GM21360 (cell line): Measurements from ENCODE around the gene SCAANT1.

Source experiments
- ATAC-seq: cut with Tn5 transposase; IDR thresholded peaks from one replicate; pipeline ENCODE4 v1.9.1; 2021; ENCODE audit warnings: mild to moderate bottlenecking, moderate library complexity; ENCODE audit not compliant: unreplicated experiment

SCAANT1 gene

DNA sequence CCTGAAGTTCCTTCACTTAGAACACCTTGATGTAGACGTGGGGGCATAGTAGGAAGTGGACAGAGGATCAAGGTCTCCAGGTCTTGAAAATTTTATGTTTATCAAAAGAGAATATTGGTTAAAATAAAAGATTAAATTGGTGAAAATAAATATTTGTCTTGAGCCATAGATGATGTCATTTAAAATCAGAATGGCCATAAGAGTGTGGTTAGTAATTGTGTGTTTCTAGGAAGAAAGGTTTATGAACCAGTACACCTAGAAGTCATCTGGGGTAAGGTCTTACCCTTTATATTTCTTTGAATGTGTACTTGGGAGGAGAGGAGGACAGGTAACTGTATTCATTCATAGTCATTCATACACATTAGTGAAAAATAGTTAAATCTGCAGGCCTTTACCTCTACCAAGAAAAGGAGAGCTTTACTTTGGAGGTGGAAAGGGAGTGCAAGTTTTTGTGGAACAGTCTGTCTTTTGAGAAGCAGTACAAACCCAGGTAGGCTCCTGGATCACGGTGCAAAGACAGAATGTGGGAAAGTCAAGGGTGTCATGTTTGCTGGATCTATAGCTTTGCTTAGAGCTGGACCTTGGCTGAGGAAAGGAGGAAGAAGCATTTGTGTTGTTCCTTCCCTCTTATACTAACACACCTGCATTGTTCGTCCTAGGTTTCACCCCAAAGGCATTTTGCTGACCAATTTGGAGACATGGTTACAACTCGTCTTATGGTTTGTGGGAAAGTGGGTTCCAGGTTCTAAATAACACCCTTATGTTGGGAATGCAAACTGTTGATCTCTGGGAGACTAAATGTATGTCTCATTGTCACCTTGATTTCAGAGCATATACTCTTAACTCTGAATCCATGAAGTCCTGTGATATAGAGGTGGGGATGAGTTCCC, 6.2 kb downstream of the SCAANT1 start:
- ATAC-seq: no peak

DNA sequence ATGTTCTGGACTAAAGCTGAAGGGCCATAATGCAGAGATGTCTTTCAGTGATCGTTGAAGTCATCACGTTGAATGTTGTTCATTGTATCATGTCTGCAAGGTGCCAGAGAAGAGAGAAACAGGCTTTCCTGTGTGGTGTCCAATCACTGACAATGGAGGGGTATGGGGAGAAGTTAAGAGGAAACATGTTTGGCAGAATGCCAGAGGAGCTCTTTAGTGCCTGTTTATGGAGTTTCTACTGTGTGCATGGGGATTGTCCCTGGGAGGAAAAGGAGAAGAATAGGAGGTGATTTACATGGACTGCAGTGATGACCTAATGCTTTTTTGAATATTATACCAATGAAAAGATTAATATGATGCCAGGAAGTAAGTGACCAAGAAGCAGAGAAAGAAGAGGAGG, 11.7 kb downstream of the SCAANT1 start:
- ATAC-seq: no peak

DNA sequence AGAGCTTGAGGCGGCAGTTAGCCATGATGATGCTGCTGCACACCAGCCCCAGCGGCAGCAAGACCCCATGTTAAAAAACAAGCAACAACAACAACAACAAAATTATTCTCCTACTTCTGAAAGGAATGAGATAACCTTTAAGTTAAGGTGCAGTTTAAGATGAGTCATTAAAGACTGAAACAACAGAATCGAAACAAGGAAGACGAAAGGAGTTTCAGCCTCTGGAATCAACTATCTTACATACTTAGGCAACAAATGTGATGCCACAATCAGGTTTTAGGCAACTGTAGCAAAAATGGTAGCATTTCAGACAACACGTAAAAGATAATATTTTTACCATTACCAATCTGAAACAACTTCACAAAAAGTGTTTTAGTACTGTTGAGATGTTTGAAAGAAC, 12.2 kb downstream of the SCAANT1 start:
- ATAC-seq: no peak

DNA sequence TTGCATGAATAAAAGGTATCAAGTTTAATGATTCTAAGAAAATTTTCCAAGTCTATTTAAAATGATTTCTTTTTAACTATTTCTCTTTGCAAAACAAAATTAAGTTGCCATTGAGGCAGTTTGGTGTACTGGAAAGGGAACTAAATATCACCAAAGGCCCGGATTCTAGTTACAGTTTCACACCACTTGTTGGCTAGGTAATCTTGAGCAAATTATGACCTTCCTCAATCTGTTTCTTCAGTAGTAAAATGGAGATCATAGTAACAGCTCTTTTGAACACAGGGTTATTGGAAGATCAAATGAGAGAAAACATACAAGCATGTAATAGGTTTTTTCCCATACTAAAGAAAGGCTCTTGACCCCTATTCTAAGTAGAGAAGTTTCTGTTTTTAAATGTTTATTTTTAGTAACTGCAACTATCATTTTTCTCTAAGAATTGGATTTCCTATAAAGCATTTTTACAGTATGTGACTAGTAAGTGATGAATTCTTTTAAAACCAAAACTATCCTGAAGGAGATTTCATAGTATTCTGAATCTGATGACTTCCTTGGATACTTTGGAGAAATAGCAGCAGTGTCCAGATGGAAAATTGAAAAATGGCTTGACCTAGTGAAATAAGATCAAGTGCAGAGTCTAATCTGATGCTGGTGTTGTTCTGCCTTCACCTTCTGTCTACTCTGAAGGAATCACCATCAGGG, 15.7 kb downstream of the SCAANT1 start:
- peak; percentile 76 for ATAC-seq

- ATAC-seq: no peak
Observed at GRCh38 chr3:63895422-63896189, 16.6 kb downstream of the SCAANT1 start.

GRCh38 chr3:63892773-63893352, 19.3 kb downstream of the SCAANT1 start:
- no peak for ATAC-seq

- ATAC-seq: no peak
Observed at GRCh38 chr3:63891518-63891917, 20.7 kb downstream of the SCAANT1 start.

DNA sequence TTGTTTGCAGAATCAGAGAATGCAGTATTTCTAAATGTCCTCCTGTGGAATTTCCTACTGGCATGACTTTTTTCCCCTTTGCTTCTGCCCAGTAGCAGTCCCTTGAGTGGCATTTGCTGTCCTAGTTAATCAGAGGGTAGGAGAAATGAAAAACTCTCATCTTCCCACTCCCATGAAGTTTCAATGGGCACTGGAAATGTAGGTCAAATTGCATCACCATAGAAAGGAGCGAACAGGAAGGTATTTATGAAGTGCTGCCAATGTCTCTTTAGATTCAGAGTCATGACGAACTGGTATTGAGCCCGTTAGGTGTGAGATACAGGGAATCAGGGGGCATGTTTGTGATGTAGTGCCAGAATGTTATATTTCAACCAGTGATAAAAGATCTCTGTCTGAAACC, 25.3 kb downstream of the SCAANT1 start:
- no peak for ATAC-seq

GRCh38 chr3:63880653-63881052, 31.5 kb downstream of the SCAANT1 start:
- no peak for ATAC-seq

DNA sequence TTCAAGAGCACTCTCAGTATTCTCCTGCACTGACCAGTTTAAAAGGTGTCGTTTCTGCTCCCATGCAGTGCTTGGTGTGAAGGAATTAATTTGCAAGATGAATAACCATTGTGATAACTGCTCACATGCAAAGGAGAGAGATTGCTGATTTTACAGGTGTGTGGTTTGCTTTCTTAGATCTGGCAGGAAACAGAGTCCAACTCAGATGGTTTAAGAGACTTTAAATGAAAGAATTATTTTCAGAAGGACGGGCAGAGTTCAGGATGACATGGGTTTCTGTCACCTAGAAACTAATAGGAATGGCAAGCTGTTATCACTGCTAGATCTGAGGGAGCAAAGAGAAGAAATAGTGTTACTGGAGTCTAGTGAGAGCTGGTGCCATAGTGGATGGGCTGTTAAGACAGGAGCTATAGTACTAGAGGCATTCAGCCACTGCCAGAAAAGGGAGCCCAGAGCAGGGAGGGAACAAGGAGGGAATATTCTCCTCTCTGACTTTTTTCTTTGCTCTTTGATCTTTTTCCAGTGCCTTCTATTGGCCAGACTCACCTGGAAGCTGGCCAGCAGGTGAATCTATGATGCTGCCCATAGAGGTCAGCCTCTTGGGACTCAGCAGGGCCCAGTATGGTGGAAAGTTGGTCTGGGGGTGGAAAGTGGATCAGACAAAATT, 33.7 kb downstream of the SCAANT1 start:
- no peak for ATAC-seq

- ATAC-seq: no peak
Observed at GRCh38 chr3:63877737-63878393, 34.3 kb downstream of the SCAANT1 start.

GRCh38 chr3:63876260-63876659, 35.9 kb downstream of the SCAANT1 start:
- no peak for ATAC-seq

- ATAC-seq: no peak
Observed at GRCh38 chr3:63875510-63875909, 36.7 kb downstream of the SCAANT1 start.

DNA sequence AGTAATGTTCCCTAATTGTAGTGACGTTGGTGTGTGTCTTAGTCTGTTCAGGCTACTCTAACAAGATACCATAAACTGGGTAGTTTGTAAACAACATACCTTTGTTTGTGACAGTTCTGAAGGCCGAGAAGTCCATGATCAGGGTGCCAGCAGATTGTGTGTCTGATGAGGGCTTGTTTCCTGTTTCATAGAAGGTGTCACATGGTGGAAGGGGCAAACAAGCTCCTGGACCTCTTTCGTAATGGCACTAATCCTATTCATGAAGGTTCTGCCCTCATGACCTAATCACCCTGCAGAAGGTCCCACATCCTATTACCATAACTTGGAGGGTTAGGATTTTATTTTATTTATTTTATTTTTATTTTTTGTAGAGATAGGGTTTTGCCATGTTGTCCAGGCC, 37.4 kb downstream of the SCAANT1 start:
- no peak for ATAC-seq

DNA sequence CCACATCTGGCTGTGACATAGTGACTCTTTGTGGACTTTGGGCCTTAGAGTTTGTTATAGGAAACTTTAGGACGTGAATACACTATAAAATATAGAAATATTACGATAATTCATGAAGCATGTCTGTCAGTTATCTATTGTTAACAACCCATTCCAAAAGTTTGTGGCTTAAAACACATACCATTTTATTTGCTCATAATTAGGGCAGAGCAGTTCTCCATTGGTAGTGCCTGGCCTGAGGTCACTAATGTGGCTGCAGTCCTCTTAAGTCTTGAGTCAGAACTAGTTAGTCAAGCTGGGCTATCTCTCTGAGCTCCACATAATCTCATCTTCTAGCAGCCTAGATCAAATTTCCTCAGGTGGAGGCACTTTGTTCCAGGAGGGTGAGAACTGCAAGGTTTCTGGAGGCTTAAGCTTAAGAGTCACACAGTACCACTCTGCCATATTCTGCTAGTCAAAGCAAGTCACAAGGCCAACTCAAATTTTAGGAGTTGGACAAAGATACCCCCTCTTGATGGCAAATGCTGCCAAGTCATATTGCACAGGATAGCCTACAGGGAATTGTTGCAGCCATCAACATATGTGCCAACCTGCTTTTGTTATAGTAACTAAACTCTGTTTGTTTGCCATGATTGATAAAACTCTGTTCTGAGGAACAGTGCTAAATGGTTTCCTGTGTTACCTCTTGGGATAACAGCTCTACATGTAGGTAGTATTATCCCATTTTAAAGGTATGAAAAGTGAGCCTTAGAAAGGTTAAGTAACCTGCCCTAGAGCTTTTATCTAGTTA, 39.9 kb downstream of the SCAANT1 start:
- no peak for ATAC-seq

DNA sequence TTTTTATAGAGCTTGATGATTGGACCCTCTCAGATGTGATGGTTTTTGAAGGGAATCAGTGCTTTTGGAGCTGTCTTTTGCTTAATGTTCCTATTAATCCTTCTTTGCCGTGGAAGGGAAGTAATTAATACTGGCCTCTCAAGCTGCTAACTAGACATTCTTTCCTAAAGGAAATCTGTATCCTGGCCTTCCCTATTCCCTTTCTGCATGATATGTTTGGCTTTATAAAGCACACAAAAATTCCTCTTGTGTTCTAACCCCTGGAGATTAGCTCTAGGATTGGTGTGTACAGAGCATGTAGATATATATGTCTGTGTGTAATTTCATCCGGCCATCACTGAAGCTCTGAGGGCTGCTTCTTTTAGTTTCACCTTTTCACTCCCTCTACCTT, 41.6 kb downstream of the SCAANT1 start:
- no peak for ATAC-seq

- ATAC-seq: no peak
Observed at GRCh38 chr3:63869940-63870614, 42.1 kb downstream of the SCAANT1 start.

DNA sequence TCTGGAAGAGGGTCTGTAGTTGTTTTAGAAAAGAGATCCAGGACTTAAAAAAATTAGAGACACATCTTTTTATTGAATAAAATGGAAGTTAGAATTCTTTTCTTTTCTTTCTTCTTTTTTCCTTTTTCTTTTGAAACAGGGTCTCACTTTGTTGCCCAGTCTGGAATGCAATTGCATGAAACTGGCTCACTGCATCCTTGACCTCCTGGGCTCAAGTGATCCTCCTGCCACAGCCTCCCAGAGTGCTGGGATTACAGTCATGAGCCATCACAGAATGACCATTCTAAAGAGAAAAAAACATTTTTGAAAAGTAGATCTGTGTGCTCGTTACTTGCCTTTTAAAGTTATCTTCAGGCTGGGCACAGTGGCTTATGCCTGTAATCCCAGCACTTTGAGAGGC, 45.0 kb downstream of the SCAANT1 start:
- ATAC-seq: no peak

GRCh38 chr3:63864965-63865327, 47.2 kb downstream of the SCAANT1 start:
- ATAC-seq: no peak
